Esophagus muscularis mucosa (tissue), 4 donors: ENCODE results near the gene CNGA2.

Experiments used
- CTCF ChIP-seq, 3 experiments: fragments of 200-600 bp in 2 of 3; fragments of 450-650 bp in 1 of 3; sonication (generic) in 2 of 3; IDR thresholded peaks; one replicate each; pipeline ENCODE4 v1.5.1; 2017 to 2019; ENCODE audit warnings: antibody characterized with exemption in 3 of 3, mild to moderate bottlenecking in 2 of 3, moderate library complexity in 1 of 3
- EP300 ChIP-seq: sonication (generic); formaldehyde crosslinking; IDR thresholded peaks from one replicate; pipeline ENCODE4 v1.6.1; 2017; ENCODE audit warnings: antibody characterized with exemption
- POLR2AphosphoS5 ChIP-seq, 2 donors: sonication (generic); formaldehyde crosslinking; IDR thresholded peaks; one replicate each; pipeline ENCODE4 v1.6.1; 2017; ENCODE audit warnings: antibody characterized with exemption in 2 of 2

GRCh38 chrX:151692825-151693224 lies 41.7 kb upstream of the CNGA2 start:
- no peak for TF ChIP-seq CTCF (IDR thresholded peaks at IDR 0.05)
- TF ChIP-seq EP300, result no peak
- no peak for TF ChIP-seq POLR2AphosphoS5 (IDR thresholded peaks at IDR 0.05)
